HEK293 (cell line): ENCODE results near the gene LGALS7.

Source experiments
- BCL11B ChIP-seq: fragments of 450-650 bp; formaldehyde crosslinking; IDR thresholded peaks from 2 replicates; pipeline ENCODE4 v1.5.1; 2016; ENCODE audit warnings: low read depth, missing biosample characterization, missing genetic modification characterization
- GFI1B ChIP-seq: fragments of 450-650 bp; formaldehyde crosslinking; IDR thresholded peaks from 2 replicates; pipeline ENCODE4 v1.5.1; 2016; ENCODE audit warnings: missing biosample characterization, missing genetic modification characterization
- HOXC10 ChIP-seq: sonication (generic); formaldehyde crosslinking; IDR thresholded peaks from 2 replicates; pipeline ENCODE4 v1.8.1; 2023; ENCODE audit warnings: mild to moderate bottlenecking, missing genetic modification reagents
- ZBTB17 ChIP-seq: fragments of 450-650 bp; formaldehyde crosslinking; IDR thresholded peaks from 2 replicates; pipeline ENCODE4 v1.5.1; 2016; ENCODE audit warnings: missing biosample characterization, missing genetic modification characterization
- ZBTB7A ChIP-seq: fragments of 450-650 bp; formaldehyde crosslinking; IDR thresholded peaks from 2 replicates; pipeline ENCODE4 v1.5.1; 2016; ENCODE audit warnings: low read depth, missing biosample characterization, missing genetic modification characterization
- ZFP69B ChIP-seq: fragments of 450-650 bp; formaldehyde crosslinking; IDR thresholded peaks from 2 replicates; pipeline ENCODE4 v1.5.1; 2016; ENCODE audit warnings: missing biosample characterization, missing genetic modification characterization
- ZNF10 ChIP-seq: fragments of 450-650 bp; formaldehyde crosslinking; IDR thresholded peaks from 2 replicates; pipeline ENCODE4 v1.5.1; 2017; ENCODE audit warnings: missing biosample characterization, missing genetic modification characterization
- ZNF146 ChIP-seq: fragments of 450-650 bp; formaldehyde crosslinking; IDR thresholded peaks from 2 replicates; pipeline ENCODE4 v1.5.1; 2016; ENCODE audit warnings: missing biosample characterization, missing genetic modification characterization
- ZNF174 ChIP-seq: fragments of 450-650 bp; formaldehyde crosslinking; IDR thresholded peaks from 2 replicates; pipeline ENCODE4 v1.5.0; 2017; ENCODE audit warnings: missing biosample characterization, mild to moderate bottlenecking, missing genetic modification characterization
- ZNF211 ChIP-seq: fragments of 450-650 bp; formaldehyde crosslinking; IDR thresholded peaks from 2 replicates; pipeline ENCODE4 v1.5.1; 2016; ENCODE audit warnings: low read depth, missing biosample characterization, missing genetic modification characterization
- ZNF404 ChIP-seq: fragments of 450-650 bp; formaldehyde crosslinking; IDR thresholded peaks from 2 replicates; pipeline ENCODE4 v1.5.1; 2017; ENCODE audit warnings: missing biosample characterization, missing genetic modification characterization
- ZNF416 ChIP-seq: fragments of 450-650 bp; formaldehyde crosslinking; IDR thresholded peaks from 2 replicates; pipeline ENCODE4 v1.5.1; 2016; ENCODE audit warnings: missing biosample characterization, missing genetic modification characterization
- ZNF514 ChIP-seq: fragments of 450-650 bp; formaldehyde crosslinking; IDR thresholded peaks from 2 replicates; pipeline ENCODE4 v1.5.1; 2016; ENCODE audit warnings: missing biosample characterization, missing genetic modification characterization
- ZNF544 ChIP-seq: fragments of 450-650 bp; formaldehyde crosslinking; IDR thresholded peaks from 2 replicates; pipeline ENCODE4 v1.5.0; 2017; ENCODE audit warnings: missing biosample characterization, missing genetic modification characterization
- ZNF621 ChIP-seq: fragments of 450-650 bp; formaldehyde crosslinking; IDR thresholded peaks from 2 replicates; pipeline ENCODE4 v1.5.1; 2017; ENCODE audit warnings: missing biosample characterization, missing genetic modification characterization
- ZNF623 ChIP-seq: fragments of 450-650 bp; formaldehyde crosslinking; IDR thresholded peaks from 2 replicates; pipeline ENCODE4 v1.5.1; 2016; ENCODE audit warnings: missing biosample characterization, missing genetic modification characterization
- ZNF747 ChIP-seq: fragments of 450-650 bp; formaldehyde crosslinking; IDR thresholded peaks from 2 replicates; pipeline ENCODE4 v1.5.1; 2016; ENCODE audit warnings: missing biosample characterization, missing genetic modification characterization
- ZNF791 ChIP-seq: fragments of 450-650 bp; formaldehyde crosslinking; IDR thresholded peaks from 2 replicates; pipeline ENCODE4 v1.5.1; 2016; ENCODE audit warnings: missing biosample characterization, missing genetic modification characterization
- TF ChIP-seq, protein P1 (sequence below): fragments of 450-650 bp; formaldehyde crosslinking; IDR thresholded peaks from 2 replicates; pipeline ENCODE4 v1.5.1; 2016; ENCODE audit warnings: missing biosample characterization, missing genetic modification characterization
- TF ChIP-seq, protein P2 (sequence below): fragments of 450-650 bp; formaldehyde crosslinking; IDR thresholded peaks from 2 replicates; pipeline ENCODE4 v1.5.1; 2017; ENCODE audit warnings: missing biosample characterization, missing genetic modification characterization
- TF ChIP-seq, protein P3 (sequence below): fragments of 450-650 bp; formaldehyde crosslinking; IDR thresholded peaks from 2 replicates; pipeline ENCODE4; 2016; ENCODE audit warnings: missing biosample characterization, missing genetic modification characterization
- TF ChIP-seq, protein P4 (sequence below): fragments of 450-650 bp; formaldehyde crosslinking; IDR thresholded peaks from 2 replicates; pipeline ENCODE4 v1.5.1; 2016; ENCODE audit warnings: missing biosample characterization, missing genetic modification characterization
- TF ChIP-seq, protein P5 (sequence below): fragments of 450-650 bp; formaldehyde crosslinking; IDR thresholded peaks from 2 replicates; pipeline ENCODE4 v1.5.1; 2016; ENCODE audit warnings: missing biosample characterization, missing genetic modification characterization, borderline replicate concordance
- TF ChIP-seq, protein P6 (sequence below): fragments of 450-650 bp; formaldehyde crosslinking; IDR thresholded peaks from 2 replicates; pipeline ENCODE4 v1.5.1; 2016; ENCODE audit warnings: missing biosample characterization, missing genetic modification characterization
- TF ChIP-seq, protein P7 (sequence below): fragments of 450-650 bp; formaldehyde crosslinking; IDR thresholded peaks from 2 replicates; pipeline ENCODE4 v1.5.1; 2016; ENCODE audit warnings: missing biosample characterization, missing genetic modification characterization
- TF ChIP-seq, protein P8 (sequence below): fragments of 450-650 bp; formaldehyde crosslinking; IDR thresholded peaks from 2 replicates; pipeline ENCODE4 v1.5.1; 2016; ENCODE audit warnings: missing biosample characterization, missing genetic modification characterization, low read depth

The LGALS7 gene

DNA sequence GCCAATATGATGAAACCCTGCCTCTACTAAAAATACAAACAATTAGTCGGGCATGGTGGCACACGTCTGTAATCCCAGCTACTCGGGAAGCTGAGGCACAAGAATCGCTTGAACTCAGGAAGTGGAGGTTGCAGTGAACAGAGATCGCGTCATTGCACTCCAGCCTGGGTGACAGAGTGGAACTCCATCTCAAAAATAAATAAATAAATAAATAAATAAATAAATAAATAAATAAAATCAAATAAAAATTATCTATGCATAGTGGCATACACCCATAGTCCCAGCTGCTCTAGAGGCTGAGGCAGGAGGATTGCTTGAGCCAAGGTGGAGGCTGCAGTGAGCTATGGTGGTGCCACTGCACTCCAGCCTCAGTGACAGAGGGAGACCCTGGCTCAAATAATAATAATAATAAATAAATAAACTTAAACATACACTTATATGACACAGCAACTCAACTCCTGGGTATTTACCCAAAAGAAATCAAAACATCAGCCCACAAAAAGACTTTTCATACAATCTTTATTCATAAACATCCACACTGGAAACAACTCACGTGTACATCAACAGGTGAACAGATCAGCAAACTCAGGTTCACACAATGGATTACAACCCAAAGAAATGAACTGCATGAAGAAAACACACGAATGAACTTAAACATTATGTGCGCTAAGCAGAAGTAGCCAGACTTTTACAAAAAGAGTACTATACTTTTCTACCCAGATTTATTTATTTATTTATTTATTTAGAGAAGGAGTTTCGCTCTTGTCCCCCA is 6.9 kb downstream of the LGALS7 start (continued):
- TF ChIP-seq, protein P1, sequence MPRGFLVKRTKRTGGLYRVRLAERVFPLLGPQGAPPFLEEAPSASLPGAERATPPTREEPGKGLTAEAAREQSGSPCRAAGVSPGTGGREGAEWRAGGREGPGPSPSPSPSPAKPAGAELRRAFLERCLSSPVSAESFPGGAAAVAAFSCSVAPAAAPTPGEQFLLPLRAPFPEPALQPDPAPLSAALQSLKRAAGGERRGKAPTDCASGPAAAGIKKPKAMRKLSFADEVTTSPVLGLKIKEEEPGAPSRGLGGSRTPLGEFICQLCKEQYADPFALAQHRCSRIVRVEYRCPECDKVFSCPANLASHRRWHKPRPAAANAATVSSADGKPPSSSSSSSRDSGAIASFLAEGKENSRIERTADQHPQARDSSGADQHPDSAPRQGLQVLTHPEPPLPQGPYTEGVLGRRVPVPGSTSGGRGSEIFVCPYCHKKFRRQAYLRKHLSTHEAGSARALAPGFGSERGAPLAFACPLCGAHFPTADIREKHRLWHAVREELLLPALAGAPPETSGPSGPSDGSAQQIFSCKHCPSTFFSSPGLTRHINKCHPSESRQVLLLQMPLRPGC (tag by site-specific recombination): no peak
- TF ChIP-seq GFI1B (tag by site-specific recombination) (peak; percentile 57; the same call in 1 of the 2 replicates), ZNF10 (tag by site-specific recombination) (no peak; the same call in 1 of the 2 replicates), ZNF747 (tag by site-specific recombination) (no peak), ZNF791 (tag by site-specific recombination) (peak; percentile 83), ZNF211 (tag by site-specific recombination) (no peak), ZNF146 (tag by site-specific recombination) (no peak), ZNF404 (tag by site-specific recombination) (peak; percentile 96), ZNF621 (tag by site-specific recombination) (no peak), ZNF514 (0 out of 2 replicates have a peak, but pooled peaks have one; percentile 68), ZNF416 (tag by site-specific recombination) (no peak), HOXC10 (CRISPR knock-in tag) (no peak), BCL11B (tag by site-specific recombination) (no peak), ZNF623 (tag by site-specific recombination) (peak; percentile 90), ZBTB17 (tag by site-specific recombination) (no peak), ZNF544 (tag by site-specific recombination) (no peak), ZFP69B (no peak), ZNF174 (no peak), ZBTB7A (tag by site-specific recombination) (no peak)
- TF ChIP-seq, protein P2, sequence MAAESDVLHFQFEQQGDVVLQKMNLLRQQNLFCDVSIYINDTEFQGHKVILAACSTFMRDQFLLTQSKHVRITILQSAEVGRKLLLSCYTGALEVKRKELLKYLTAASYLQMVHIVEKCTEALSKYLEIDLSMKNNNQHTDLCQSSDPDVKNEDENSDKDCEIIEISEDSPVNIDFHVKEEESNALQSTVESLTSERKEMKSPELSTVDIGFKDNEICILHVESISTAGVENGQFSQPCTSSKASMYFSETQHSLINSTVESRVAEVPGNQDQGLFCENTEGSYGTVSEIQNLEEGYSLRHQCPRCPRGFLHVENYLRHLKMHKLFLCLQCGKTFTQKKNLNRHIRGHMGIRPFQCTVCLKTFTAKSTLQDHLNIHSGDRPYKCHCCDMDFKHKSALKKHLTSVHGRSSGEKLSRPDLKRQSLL (tag by site-specific recombination): no peak
- TF ChIP-seq, protein P3, sequence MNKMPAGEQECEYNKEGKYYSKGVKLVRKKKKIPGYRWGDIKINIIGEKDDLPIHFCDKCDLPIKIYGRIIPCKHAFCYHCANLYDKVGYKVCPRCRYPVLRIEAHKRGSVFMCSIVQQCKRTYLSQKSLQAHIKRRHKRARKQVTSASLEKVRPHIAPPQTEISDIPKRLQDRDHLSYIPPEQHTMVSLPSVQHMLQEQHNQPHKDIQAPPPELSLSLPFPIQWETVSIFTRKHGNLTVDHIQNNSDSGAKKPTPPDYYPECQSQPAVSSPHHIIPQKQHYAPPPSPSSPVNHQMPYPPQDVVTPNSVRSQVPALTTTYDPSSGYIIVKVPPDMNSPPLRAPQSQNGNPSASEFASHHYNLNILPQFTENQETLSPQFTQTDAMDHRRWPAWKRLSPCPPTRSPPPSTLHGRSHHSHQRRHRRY (tag by site-specific recombination): no peak
- TF ChIP-seq, protein P4, sequence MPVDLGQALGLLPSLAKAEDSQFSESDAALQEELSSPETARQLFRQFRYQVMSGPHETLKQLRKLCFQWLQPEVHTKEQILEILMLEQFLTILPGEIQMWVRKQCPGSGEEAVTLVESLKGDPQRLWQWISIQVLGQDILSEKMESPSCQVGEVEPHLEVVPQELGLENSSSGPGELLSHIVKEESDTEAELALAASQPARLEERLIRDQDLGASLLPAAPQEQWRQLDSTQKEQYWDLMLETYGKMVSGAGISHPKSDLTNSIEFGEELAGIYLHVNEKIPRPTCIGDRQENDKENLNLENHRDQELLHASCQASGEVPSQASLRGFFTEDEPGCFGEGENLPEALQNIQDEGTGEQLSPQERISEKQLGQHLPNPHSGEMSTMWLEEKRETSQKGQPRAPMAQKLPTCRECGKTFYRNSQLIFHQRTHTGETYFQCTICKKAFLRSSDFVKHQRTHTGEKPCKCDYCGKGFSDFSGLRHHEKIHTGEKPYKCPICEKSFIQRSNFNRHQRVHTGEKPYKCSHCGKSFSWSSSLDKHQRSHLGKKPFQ (tag by site-specific recombination): no peak
- TF ChIP-seq, protein P5, sequence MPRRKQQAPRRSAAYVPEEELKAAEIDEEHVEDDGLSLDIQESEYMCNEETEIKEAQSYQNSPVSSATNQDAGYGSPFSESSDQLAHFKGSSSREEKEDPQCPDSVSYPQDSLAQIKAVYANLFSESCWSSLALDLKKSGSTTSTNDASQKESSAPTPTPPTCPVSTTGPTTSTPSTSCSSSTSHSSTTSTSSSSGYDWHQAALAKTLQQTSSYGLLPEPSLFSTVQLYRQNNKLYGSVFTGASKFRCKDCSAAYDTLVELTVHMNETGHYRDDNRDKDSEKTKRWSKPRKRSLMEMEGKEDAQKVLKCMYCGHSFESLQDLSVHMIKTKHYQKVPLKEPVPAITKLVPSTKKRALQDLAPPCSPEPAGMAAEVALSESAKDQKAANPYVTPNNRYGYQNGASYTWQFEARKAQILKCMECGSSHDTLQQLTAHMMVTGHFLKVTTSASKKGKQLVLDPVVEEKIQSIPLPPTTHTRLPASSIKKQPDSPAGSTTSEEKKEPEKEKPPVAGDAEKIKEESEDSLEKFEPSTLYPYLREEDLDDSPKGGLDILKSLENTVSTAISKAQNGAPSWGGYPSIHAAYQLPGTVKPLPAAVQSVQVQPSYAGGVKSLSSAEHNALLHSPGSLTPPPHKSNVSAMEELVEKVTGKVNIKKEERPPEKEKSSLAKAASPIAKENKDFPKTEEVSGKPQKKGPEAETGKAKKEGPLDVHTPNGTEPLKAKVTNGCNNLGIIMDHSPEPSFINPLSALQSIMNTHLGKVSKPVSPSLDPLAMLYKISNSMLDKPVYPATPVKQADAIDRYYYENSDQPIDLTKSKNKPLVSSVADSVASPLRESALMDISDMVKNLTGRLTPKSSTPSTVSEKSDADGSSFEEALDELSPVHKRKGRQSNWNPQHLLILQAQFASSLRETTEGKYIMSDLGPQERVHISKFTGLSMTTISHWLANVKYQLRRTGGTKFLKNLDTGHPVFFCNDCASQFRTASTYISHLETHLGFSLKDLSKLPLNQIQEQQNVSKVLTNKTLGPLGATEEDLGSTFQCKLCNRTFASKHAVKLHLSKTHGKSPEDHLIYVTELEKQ (tag by site-specific recombination): no peak; the same call in 1 of the 2 replicates
- TF ChIP-seq, protein P6, sequence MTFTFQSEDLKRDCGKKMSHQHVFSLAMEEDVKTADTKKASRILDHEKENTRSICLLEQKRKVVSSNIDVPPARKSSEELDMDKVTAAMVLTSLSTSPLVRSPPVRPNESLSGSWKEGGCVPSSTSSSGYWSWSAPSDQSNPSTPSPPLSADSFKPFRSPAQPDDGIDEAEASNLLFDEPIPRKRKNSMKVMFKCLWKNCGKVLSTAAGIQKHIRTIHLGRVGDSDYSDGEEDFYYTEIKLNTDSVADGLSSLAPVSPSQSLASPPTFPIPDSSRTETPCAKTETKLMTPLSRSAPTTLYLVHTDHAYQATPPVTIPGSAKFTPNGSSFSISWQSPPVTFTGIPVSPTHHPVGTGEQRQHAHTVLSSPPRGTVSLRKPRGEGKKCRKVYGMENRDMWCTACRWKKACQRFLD: 0 out of 2 replicates have a peak, but pooled peaks have one; percentile 68
- TF ChIP-seq, protein P7, sequence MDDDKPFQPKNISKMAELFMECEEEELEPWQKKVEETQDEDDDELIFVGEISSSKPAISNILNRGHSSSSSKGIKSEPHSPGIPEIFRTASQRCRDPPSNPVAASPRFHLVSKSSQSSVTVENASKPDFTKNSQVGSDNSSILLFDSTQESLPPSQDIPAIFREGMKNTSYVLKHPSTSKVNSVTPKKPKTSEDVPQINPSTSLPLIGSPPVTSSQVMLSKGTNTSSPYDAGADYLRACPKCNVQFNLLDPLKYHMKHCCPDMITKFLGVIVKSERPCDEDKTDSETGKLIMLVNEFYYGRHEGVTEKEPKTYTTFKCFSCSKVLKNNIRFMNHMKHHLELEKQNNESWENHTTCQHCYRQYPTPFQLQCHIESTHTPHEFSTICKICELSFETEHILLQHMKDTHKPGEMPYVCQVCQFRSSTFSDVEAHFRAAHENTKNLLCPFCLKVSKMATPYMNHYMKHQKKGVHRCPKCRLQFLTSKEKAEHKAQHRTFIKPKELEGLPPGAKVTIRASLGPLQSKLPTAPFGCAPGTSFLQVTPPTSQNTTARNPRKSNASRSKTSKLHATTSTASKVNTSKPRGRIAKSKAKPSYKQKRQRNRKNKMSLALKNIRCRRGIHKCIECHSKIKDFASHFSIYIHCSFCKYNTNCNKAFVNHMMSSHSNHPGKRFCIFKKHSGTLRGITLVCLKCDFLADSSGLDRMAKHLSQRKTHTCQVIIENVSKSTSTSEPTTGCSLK: no peak
- TF ChIP-seq, protein P8, sequence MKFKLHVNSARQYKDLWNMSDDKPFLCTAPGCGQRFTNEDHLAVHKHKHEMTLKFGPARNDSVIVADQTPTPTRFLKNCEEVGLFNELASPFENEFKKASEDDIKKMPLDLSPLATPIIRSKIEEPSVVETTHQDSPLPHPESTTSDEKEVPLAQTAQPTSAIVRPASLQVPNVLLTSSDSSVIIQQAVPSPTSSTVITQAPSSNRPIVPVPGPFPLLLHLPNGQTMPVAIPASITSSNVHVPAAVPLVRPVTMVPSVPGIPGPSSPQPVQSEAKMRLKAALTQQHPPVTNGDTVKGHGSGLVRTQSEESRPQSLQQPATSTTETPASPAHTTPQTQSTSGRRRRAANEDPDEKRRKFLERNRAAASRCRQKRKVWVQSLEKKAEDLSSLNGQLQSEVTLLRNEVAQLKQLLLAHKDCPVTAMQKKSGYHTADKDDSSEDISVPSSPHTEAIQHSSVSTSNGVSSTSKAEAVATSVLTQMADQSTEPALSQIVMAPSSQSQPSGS (tag by site-specific recombination): no peak
